Type B pancreatic cell (in vitro differentiated cells): ENCODE measurements around the gene CCT6A. TPM values are rescaled to one million over a fixed set of nuclear protein-coding genes. Genes with fewer than 3 reads are reported as not detected.
A peak's percentile ranks its signal among the peaks of the same experiment; 100 is the strongest.
"Not testable (repeated sequence)": the region's sequence is repeated elsewhere in the genome, so short reads cannot be mapped to it uniquely, and the experiment has no call there.

ENCODE experiments used
- DNase-seq: peaks from one replicate; pipeline ENCODE4 v3.0.0; 2021; ENCODE audit warnings: mixed read lengths; ENCODE audit not compliant: unreplicated experiment; ENCODE audit errors: extremely low spot score
- H3K27ac Mint-ChIP-seq: 2 replicates; pipeline ENCODE4 v1.8.0; 2021; ENCODE audit warnings: mild to moderate bottlenecking, mixed read lengths
- H3K27me3 Mint-ChIP-seq: 2 replicates; pipeline ENCODE4 v1.8.0; 2021; ENCODE audit warnings: mixed read lengths
- H3K36me3 Mint-ChIP-seq: 2 replicates; pipeline ENCODE4 v1.8.0; 2021; ENCODE audit warnings: mixed read lengths
- H3K4me1 Mint-ChIP-seq: one replicate; pipeline ENCODE4 v1.8.0; 2021; ENCODE audit warnings: mixed read lengths; ENCODE audit not compliant: unreplicated experiment
- H3K4me3 Mint-ChIP-seq: 2 replicates; pipeline ENCODE4 v1.8.0; 2021; ENCODE audit warnings: mild to moderate bottlenecking, mixed read lengths
- H3K9me3 Mint-ChIP-seq: 2 replicates; pipeline ENCODE4 v1.8.0; 2021; ENCODE audit warnings: mixed read lengths
- CTCF ChIP-seq: fragments of 200-600 bp; sonication (generic); conservative IDR thresholded peaks from 2 replicates; pipeline ENCODE4 v1.5.0; 2021; ENCODE audit warnings: antibody characterized with exemption, mild to moderate bottlenecking
- long read RNA-seq: library from polyadenylated mRNA; unstranded; transcript quantifications from one replicate; pipeline ENCODE4 v2.0.0, GENCODE V29; 2020
- total RNA-seq: library from RNA; stranded (reverse); gene quantifications from 2 replicates; pipeline ENCODE4 v1.2.1, GENCODE V29; 2021; ENCODE audit warnings: low replicate concordance

The CCT6A gene
- total RNA-seq, result 128 and 151 TPM in 2 replicates
- long read RNA-seq, transcript CCT6A-201 (14 exons, 2,719 nt), result major isoform, 1,338 of 1,488 reads
- long read RNA-seq, transcript CCT6A-202 (13 exons, 2,529 nt), result minor isoform, 20 of 1,488 reads
- long read RNA-seq, partial matches to known transcripts, result 58 of 1,488 reads
- long read RNA-seq, other reads (novel, unspliced or antisense), result 70 of 1,488 reads

GRCh38 chr7:56051339-56052191 is at the start of gene CCT6A, which contains the start of gene PSPH:
TSS of gene CCT6A (plus strand) at chr7:56051765. CDS start at chr7:56051849, 84 bp downstream.
TSS of gene PSPH (minus strand) at chr7:56051444. CDS start at chr7:56021212, 30,232 bp downstream.
- H3K27ac Mint-ChIP-seq, result peak within 1 kb of the TSS; percentile 98
- DNase-seq, result peak; percentile 97
- peaks cover 23% of the 10 kb centered on the region for H3K4me1 Mint-ChIP-seq
- no peaks in the 10 kb centered on the region for H3K9me3 Mint-ChIP-seq
- H3K27me3 Mint-ChIP-seq, result no peaks in the 10 kb centered on the region
- TF ChIP-seq CTCF, result no peak
- H3K36me3 Mint-ChIP-seq, result peaks cover 11% of the 10 kb centered on the region
- H3K4me3 Mint-ChIP-seq, result peak within 1 kb of the TSS; percentile 100

- no peak overlapping the region for H3K27ac Mint-ChIP-seq
- DNase-seq, result no peak
- no peak overlapping the region for H3K4me3 Mint-ChIP-seq
- no peaks in the 10 kb centered on the region for H3K27me3 Mint-ChIP-seq
- H3K4me1 Mint-ChIP-seq, result peaks cover 4% of the 10 kb centered on the region
- H3K36me3 Mint-ChIP-seq, result peaks cover 2% of the 10 kb centered on the region
- no peaks in the 10 kb centered on the region for H3K9me3 Mint-ChIP-seq
- TF ChIP-seq CTCF, result no peak
These were observed 47.8 kb upstream of the CCT6A start for GRCh38 chr7:56003749-56004148.

GRCh38 chr7:56007167-56007652 is 44.4 kb upstream of the CCT6A start:
- no peaks in the 10 kb centered on the region for H3K27me3 Mint-ChIP-seq
- peak overlapping the region; percentile 18 for H3K4me3 Mint-ChIP-seq
- no peak for TF ChIP-seq CTCF
- DNase-seq, result no peak
- no peak overlapping the region for H3K27ac Mint-ChIP-seq
- peaks cover 8% of the 10 kb centered on the region for H3K36me3 Mint-ChIP-seq
- H3K4me1 Mint-ChIP-seq, result peaks cover 7% of the 10 kb centered on the region
- no peaks in the 10 kb centered on the region for H3K9me3 Mint-ChIP-seq

- Mint-ChIP-seq H3K27me3 (no peaks in the 10 kb centered on the region), H3K27ac (no peak overlapping the region)
These were observed 43.7 kb upstream of the CCT6A start for GRCh38 chr7:56007891-56008290.

GRCh38 chr7:56009695-56010094 is 41.9 kb upstream of the CCT6A start:
- H3K9me3 Mint-ChIP-seq, result no peaks in the 10 kb centered on the region
- H3K27ac Mint-ChIP-seq, result no peak overlapping the region
- no peak for DNase-seq
- no peaks in the 10 kb centered on the region for H3K27me3 Mint-ChIP-seq
- H3K36me3 Mint-ChIP-seq, result peaks cover 13% of the 10 kb centered on the region
- TF ChIP-seq CTCF, result no peak
- peaks cover 7% of the 10 kb centered on the region for H3K4me1 Mint-ChIP-seq
- H3K4me3 Mint-ChIP-seq, result peak overlapping the region; percentile 39

More at GRCh38 chr7:56007891-56008290, 43.7 kb upstream of the CCT6A start:
- H3K36me3 Mint-ChIP-seq, result peaks cover 8% of the 10 kb centered on the region
- H3K9me3 Mint-ChIP-seq, result no peaks in the 10 kb centered on the region
- no peak for TF ChIP-seq CTCF
- peaks cover 7% of the 10 kb centered on the region for H3K4me1 Mint-ChIP-seq
- H3K4me3 Mint-ChIP-seq, result no peak overlapping the region
- DNase-seq, result no peak

GRCh38 chr7:56017015-56017414 is 34.5 kb upstream of the CCT6A start:
- not testable (repeated sequence) for H3K4me1 Mint-ChIP-seq, H3K27ac Mint-ChIP-seq, H3K9me3 Mint-ChIP-seq, DNase-seq, H3K4me3 Mint-ChIP-seq, H3K36me3 Mint-ChIP-seq, H3K27me3 Mint-ChIP-seq
